ENCODE results near the gene RAB11FIP5.

RAB11FIP5 gene

DNA sequence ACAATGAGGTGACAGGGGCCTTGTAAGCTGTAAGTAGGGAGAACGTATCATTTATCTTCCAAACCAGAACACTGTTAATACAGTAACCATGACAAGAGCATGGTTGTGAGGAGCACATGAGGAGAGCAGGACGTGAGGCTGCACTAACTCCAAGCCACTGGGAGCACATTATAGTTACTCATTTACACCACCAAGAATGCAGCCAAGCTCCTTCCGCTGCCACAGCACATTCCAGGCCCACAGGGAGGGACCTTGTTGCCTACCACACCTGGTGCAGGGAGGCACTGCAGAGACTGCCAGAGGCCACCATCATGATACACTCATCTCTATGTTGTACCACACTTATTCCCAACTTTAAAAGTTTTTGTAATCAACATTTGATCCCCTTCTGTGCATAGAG, 27.8 kb downstream of the RAB11FIP5 start:
- DNase-seq (ENCODE audit: low read depth), result no peak

DNA sequence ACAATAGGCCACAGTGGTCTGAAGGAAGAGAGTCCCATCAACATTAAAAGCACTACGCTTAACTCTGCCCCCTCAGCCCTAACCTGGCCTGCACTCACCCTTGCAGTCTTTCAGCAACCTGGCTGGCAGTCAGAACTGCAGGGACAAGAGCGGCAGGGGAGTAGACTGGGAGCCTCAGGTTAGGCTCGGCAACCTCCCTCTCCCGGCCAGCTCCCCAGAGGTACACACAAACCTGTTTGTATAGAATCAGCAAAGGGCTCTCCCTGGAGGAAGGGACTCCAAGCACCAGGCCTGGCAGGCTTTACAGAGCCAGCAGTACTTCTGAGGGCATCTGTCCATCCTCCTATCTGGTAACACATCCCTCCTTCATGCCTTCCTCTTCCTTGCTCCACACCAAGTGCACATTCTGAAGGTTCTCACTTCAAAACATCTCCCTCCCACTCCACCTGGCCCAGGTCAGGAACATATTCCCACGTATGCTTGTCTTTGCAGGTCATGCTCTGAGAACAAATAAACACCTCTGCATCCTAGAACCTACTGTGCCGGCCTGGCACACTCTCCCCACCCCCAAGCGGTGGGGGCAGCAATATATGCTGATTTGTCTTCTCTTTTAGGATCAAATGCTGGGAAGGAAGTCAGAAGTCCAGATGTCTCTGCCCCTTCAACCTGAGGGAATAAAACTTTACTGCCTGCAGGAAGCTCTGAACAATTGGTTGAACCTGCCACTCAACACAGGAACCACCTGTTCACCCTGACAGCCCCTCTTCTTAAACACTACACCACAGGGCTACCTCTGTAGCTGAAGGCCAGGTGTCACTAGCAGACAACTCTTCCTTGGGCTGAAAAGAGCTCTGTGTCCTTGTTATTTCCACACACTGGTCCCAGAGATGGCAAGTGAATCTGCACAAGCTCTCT, 28.6 kb downstream of the RAB11FIP5 start:
- DNase-seq (ENCODE audit: low read depth), result no peak

DNA sequence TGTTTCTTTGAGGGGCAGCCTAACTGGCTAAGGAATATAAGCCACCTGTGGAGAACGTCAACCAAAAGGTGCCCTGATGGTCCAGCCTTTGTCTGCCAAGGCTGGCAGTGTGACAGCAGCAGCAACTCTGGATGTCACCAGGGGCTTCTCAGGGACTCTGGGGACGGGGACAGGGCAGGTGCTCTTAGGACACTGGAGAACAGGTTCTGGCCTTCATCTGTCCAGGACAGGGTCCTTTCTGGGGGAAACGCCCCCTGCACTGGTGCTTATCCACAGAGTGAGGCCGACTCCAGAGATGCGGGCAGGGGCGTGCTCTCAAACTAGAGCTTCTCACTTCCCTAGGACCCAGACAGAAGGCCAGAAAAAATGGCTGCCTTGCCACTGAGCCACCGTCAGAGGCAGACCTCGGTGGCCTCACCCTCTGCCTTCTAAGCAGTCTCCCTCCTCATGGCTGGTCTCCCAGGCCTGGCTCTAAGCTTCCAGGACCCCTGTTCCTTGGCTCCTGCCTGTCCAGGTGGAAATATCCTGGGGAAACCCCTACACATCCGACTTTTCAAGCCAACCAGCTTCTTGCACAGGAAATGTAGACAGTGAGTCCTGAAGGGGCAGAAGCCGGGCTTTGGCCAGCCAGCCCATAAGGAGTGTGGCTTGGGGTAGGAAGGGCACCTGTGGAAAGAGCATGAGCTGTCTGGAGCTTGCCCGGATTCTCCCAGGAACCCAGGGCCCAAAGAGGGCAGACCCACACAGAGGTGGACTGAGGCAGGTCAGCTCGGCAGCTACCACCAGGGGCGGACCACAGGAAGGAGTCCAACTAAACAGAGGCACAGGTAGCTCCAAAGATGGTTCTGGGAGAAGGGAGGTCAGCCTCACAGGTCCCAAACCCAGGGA, 30.0 kb downstream of the RAB11FIP5 start:
- DNase-seq (ENCODE audit: low read depth), result no peak

DNA sequence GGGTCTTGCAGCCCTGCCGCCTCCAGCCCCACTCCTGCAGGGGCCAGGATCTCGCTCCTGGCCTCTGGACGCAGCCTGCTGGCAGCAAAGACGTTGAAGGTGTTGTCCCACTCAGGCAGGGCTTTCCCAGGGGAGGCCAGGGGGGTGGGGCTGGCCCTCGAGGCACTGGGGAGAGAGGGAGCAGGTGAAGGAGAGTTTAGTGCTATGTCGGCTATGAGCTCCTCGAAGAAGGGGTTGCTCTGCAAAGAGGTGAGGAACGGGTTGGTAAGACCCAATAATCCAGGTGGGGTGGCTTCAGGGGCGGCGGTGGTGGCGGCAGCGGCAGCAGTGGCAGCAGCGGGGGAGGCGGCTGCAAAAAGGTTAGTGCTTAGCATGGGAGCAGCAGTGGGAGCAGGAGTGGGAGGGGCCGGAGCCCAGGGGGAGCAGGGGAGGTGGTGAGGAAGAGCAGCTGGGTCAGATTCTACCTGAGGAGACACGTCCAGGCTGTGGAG, 31.5 kb downstream of the RAB11FIP5 start:
- DNase-seq (ENCODE audit: low read depth), result no peak

DNA sequence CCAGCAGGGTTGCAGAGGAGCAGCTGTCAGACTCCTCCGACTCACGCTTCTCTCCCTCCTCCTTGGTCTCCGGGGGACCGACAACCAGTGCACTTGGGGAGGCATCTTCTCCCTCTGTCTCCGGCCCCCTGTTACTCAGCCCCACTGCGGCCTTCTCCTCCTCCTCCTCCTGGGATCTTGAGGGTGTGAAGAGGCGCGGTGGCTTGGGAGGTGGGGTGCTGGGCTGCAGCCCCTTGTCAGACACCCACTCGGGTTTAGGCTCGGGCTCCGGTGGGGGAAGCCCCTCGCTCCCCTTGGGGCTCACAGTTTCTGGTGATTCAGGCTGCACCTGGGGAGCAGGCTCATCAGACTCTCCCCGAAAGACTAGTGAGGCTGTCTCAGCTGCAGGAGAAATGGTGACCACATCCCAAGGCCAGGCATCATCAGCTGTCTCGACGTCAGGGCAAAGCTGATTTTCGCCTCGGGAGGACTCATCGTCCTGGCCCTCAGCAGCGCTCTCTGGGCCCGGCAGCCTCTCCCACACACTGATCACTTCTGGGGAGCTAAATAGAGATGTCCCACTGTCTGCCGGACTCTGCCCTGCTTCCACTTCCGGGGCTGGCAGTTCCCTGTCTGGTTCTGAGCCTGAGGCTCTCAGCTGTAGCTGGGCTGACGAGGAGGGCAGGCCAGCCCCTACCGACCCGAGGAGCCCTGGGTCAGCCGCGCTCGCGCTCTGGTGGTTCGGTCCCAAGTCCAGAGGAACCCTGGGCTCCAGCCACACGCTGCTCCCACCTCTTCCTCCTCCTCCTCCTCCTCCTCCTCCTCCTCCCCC, 32.2 kb downstream of the RAB11FIP5 start:
- DNase-seq (ENCODE audit: low read depth), result no peak

DNA sequence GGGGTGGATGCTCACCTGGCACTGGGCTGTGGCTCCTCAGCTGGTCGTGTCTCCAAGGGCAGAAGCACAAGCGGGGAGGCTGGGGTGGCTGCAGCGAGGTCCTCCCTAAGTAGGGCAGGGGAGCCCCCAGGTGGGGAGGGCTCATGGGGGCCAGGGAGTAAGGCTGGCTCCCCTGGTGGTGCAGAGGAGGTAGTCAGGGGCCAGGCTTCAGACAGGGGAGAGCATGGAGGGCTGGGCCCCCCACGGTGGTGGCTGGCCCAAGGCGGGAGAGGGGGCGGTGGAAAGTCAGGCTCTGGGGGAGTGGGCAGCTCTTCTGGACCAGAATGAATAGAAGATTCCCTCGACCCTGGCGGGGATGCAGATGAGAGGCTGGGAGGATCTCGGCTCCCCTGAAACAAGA, 33.1 kb downstream of the RAB11FIP5 start:
- no peak for DNase-seq (ENCODE audit: low read depth)

DNA sequence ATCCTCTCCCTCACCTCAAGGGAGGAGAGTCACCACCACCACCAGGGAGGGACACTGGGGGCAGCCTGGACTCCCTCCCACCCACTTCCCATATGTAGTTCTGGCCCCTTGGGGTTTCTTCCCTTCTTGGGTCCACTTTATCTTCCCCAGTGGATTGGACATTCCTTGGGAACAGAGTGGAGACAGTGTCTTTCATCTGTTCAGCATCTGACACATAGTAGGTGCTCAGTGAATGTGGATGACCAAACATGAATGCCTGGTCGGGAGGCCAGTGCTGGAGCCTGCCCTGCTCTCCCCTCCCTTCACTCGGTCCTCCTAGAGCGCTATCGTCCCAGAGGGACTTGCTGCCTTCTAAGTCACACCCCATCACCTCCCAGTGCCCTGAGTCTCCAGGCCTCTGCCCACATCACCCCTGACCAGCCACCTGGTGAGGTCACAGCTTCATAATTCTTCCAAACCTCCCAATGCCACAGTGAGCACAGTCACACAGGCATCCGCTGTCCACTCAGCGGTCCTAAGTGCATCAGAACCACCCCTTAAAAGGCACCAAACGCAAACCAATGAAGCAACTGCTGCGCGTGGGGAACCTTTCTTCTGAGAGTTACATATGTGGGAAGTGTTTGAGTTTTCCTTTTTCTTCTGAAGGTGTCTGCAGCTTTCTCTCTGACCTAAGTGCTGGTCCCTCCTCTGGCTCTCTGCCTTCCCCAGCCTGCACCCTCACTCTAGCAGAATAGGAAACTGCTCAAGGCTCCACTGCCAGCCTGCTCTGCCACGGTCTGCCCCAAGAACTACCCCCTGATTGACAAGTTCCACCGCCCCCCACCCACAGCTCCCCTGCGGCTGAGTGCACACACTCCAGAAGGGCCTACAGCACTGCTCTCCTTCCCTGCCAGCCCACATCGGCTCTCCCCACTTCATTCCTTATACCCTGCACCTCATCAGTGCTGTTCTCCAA, 34.0 kb downstream of the RAB11FIP5 start:
- DNase-seq (ENCODE audit: low read depth), result no peak

DNA sequence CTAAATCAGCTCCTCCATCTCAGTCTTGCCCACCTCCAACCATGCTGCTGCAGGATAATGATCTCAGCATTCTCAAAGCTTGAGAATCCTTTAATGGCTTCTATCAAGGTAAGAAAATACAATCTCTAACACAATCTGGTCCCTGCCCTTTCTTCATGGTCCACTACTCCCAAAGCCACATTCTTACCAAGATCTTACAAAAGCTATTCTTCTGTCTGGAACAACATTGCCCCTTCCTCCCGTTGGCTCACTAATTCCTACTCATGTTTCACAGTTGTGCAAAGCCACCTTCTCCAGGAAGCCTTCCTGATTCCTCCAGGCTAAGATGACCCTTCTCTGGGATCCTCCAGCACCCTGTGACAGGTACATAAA, 35.3 kb downstream of the RAB11FIP5 start:
- no peak for DNase-seq (ENCODE audit: low read depth)

DNA sequence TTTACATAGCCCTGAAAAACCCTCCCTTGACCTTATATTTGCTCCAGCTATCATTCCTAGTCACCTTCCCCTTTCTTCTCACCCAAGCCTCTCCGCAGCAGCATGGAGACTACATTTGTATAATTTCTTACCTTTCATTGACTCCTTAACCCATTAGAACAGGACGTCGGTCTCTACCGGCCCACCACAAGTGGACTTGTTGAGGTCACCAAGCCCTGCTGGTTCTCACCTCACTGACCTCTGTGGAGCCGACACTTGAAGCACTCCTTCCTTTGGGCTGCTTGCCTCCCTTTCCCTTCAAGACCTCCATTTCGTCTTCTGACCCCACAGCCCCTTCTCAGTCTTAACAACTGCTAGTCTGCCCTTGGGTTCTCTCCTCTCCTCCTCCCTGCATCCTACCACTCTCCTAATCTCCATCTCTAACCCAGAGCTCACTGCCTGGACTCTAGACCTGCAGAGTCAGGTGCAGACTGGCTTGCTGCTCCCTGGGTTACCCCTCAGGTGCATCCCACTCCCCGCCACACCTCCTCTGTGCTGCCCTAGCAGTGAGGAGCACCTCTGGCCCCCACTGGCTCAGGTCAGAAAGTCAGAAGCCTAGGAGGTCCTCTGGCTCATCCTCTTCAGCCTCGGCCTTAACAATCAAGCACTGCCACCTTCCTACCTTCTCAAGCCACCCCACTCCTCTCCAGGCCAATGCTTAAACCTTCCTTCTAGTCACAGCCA, 35.9 kb downstream of the RAB11FIP5 start:
- DNase-seq (ENCODE audit: low read depth), result no peak

DNA sequence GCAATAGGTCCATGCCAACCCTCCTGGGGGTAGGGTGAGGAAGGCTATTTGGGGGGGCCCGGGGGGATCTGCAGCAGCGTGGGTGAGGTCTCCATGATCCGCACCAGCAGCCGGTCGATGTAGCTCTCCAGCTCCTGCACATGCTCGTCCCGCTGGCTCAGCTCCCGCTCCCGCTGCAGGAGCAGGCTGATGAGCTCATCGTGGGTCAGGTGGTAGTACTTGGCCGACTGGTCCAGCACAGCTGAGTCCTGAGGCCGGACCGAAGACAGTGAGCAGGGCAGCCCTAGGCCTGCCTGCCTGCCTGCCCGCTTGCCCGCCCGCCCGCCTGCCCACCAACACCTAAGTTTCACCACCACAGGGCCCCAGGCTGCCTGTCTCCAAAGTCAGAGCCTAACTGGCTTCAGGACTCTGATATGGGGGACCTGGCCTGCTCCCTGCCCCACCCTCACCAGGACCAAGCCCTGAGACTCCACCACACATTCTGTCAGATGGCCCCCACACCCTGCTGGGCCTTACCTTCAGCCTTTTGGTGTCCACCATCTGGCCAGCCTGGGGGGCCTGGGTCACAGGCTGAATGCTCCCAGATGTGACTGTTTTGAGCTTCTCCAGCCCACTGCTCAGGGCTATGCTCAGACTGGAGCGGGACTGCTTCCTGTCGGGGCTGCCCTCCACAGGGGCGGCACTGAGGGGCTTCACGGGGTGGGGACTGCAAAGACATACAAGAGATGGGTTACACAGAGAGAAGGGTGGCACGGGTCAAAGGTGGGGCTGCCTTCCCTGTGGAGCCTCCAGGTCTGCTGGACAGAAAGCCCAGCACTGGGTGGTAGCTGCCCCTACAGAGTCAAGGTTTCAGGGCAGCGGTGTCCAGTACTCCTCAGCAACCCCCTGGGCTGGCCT, 37.0 kb downstream of the RAB11FIP5 start:
- DNase-seq (ENCODE audit: low read depth), result no peak

DNA sequence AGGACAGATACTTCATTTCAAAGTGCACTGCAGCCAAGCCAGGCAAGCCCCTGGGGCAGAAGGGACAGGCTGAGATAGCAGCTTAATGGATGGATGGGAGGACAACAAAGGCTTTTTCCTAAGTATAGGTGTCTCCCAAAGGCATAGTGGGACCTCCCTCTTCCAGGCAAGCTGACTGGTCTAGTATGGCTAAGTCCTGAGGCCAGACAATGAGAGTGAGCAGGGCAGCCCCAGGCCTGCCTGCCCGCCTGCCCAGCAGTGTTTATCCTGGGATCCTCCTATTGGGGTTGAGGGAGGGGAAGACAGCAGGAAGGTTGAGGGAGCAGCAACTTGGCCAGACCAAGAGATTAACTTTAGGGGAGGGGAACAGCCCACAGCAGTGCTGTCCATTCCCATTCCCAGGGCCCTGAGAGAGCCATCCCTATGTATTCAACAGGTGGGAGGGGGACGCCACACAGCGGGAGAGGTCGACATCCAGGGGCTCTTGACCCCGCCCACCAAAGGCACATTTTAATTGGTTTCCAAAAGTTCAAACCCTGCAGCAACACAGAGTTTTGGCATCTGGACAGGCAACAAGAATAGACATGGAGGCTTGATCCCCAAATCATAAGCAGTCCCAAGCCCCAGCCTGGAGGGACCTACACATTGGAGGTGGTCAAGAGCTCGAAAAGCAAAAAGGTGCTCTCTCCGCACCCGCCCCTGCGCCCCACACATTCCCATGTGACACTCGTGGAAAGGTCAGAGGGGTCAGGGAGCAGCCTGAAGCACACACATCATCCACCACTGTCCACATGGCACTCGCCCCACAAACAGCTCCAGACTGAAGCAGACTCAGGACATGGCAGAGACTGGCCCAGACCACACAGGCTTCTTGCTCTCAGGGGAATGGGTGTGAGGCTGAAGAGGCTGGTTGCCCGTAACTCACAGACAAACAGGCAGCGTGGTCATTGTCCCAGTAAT, 38.4 kb downstream of the RAB11FIP5 start:
- no peak for DNase-seq (ENCODE audit: low read depth)

DNA sequence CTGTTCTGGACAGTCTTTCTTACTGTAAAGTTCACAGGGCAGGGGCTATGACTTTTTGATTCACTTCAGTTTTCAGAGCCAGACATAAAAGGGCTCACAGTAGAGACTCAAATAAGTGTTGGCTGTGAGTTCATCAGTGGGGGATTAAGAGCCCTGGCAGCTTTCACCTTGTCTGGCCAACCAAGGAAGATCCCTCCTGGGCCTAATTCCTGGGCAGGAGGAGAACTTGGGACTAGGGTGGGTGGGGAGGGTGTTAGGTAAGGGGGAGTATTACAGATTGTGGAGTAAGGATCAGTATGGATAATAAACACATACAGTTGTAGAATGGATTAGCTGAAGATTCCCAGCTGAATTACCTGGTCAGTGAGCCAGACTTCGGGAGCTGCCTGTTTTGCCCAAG, 40.3 kb downstream of the RAB11FIP5 start:
- DNase-seq (ENCODE audit: low read depth), result no peak

DNA sequence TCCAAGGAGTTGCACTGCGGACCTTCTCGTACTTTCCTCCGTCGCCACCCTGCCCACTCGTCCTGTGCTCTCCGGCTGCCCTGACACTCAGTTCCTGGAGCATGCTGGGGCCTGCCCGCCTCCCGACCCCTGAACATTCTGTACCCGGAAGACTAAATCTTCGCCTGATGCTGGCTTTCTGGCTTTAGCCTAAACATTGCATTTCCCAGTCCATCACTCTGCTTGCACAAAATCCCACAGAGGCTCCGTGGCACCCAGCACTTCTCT, 40.7 kb downstream of the RAB11FIP5 start:
- DNase-seq (ENCODE audit: low read depth), result no peak

DNA sequence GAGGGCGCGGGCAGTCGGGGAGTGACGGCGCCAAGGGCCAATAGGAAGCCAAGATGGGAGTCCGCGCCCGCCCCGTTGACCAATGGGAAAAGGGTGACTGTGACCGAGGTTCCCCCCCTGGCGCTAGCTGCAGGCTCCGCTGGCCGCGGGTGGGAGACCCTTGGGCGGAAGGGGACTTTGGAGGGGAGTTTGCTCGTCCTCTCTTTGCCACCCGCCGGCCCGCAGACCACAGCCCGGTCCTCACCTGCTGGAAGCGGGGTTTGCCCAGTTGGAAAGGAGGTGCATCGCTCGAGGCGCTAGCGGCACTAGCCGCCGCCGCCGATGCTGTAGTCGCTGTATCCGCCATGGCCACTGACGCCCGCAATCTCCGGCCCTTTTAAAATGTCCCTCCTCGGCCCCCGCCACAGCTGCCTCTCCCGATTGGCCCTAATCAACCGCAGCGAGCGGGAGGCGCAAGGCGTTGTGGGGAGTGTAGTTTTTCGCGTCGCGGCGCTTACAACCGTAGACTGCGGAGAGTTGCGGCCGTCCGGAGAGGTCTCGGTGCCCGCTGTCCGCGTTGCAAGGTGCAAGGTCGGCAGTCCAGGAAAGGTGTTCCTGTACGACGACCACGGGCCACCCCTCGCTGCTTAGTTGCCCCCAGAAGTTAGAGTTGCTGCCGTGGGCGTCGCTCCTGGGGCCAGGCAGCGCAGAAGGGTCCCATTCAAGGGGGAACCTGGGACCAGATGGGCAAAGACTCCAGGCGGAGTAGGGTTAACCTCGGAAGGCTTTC, 41.2 kb downstream of the RAB11FIP5 start, which contains the start of gene SFXN5:
SFXN5 (minus strand) TSS at position 353 of the 769 bp plus-strand sequence; CDS start at position 346, 7 bp downstream.
- DNase-seq (ENCODE audit: low read depth), result peak; percentile 93

DNA sequence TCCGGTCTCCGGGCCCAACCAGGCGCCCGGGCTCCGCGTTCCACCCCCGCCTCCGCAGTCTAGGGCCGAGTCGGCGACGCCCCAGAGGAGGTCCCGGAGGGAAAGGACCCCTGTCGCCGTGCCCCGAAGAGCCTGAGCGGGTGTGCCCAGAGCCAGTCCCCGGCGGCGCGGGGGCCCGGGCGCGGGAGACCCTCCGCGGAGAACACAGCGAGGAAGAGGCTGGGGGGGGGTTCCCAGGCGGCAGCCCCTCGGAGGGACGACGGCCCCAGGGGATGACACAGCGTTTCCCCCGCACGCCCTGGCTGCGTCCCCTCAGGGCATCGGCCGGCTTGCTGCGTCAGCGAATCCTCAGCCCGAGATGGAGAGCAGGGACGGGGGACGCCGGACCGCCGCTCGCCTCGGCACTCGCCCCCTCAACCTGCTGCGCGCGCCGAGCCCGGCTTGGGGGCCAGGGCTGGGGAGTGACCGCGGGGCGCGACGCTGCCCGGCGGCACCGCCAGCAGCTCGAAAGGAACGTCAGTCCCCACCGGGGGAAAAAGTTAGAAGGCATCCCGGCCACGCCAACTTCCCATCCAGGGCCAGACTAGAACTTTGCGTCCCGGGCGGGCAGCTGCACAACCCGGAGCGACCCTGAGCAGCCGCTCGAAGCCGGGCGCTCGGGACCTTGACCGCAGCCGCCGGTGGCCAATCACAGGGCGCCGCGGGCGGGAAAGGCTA, 41.9 kb downstream of the RAB11FIP5 start:
- no peak for DNase-seq (ENCODE audit: low read depth)

DNA sequence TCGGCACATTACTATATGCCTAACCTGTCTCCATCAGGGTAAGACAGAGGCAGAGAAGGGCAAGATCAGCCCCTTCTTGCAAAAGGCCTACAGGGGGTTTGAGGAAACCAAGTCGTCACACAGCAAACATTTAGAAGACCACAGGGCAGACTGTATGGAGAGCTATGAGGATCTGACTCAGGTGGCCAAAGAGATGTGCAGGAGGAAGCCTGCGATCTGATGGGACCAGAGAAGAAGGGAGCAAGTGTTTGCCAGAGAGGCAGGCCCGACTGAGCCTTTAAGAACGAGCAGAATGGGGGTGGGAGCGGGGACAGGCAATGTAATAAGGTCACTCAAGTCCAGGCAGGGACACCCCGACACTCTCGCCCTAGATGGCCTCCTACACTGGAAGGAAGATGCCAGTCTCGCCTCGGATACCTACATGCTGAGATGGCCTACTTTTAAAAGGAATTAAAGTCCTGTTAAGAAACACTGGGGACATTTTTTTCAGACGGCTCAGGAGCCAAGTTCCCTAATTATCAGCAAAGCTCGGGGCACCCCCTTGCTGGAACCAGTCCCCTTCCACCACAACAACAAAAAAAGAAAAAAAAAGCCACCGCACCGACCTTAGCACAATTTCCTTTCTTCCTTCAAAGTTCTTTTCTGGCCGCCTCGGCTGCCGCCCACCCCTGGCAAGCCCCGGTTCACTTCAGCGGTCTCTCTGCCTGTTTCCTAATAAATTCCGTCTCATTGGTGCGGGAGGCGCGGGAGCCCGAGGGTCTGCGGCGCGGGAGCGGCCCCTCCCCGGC, 42.7 kb downstream of the RAB11FIP5 start:
- DNase-seq (ENCODE audit: low read depth), result no peak

Measured in stimulated activated CD8-positive, alpha-beta memory T cell treated with anti-CD3 and anti-CD28 coated beads, Interleukin-12 subunit alpha, Interleukin-12 subunit beta, amount 100 ng/mL, for 1 hour (primary cell).